ENCODE measurements around the gene AKT2. TPM values are rescaled to one million over a fixed set of nuclear protein-coding genes. Genes with fewer than 3 reads are reported as not detected.

The AKT2 gene
- total RNA-seq, 1 experiment from 2014 or later: 141 TPM

- no peak for TF ChIP-seq CEBPB (IDR thresholded peaks at IDR 0.05; ENCODE audit: low read depth)
- TF ChIP-seq TCF7L2 (IDR thresholded peaks at IDR 0.05; ENCODE audit: borderline replicate concordance, extremely low read depth, insufficient read depth, insufficient read length): no peak
- TF ChIP-seq CBX3 (IDR thresholded peaks at IDR 0.05; ENCODE audit: low read depth): no peak
- no peak for TF ChIP-seq ZNF274 (IDR thresholded peaks at IDR 0.05; ENCODE audit: low read depth, low read length)
- no peak for TF ChIP-seq SP1 (IDR thresholded peaks at IDR 0.05; ENCODE audit: low read depth)
- TF ChIP-seq ZFX (IDR thresholded peaks at IDR 0.05): no peak
- TF ChIP-seq EZH2phosphoT487 (IDR thresholded peaks at IDR 0.05; ENCODE audit: borderline replicate concordance): no peak
- TF ChIP-seq, protein P1, sequence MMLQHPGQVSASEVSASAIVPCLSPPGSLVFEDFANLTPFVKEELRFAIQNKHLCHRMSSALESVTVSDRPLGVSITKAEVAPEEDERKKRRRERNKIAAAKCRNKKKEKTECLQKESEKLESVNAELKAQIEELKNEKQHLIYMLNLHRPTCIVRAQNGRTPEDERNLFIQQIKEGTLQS (IDR thresholded peaks at IDR 0.05): no peak
- no peak for TF ChIP-seq SRF (IDR thresholded peaks at IDR 0.05; ENCODE audit: low read depth)
Measured at GRCh38 chr19:40249201-40249600, 35.9 kb downstream of the AKT2 start (continued).

DNA sequence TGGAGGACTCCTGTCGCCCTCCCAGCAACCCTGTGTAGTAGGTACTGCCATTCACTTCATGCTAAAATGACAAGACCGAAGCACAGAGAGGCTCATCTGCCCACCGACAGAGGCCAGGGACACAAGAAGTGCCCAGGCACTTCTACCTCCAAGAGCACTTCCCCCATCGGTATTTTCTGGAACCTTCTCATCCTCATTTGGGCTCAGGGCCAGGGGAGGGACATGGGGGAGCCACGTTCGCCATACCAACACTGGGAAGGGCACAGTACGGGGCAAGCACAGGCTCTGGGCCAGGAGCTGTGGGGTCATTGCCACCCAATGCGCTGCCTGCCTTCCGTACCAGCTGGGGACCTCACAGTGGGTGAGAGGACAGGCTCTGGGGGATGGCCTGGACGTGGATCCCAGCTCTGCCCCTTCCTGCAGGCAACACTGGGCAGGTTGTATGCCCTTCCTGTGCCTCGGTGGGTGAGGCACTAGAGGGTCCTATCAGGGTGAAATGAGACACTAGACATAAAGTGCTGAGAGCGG, 37.3 kb downstream of the AKT2 start:
- H3K27me3 ChIP-seq (ENCODE audit: insufficient read depth, low read length): no peaks in the 10 kb centered on the region
- BruUV-seq (replicated peaks): no TSS peak
- CTCF ChIA-PET: no interaction called here
- H3K36me3 ChIP-seq (ENCODE audit: control insufficient read depth in 1 of 2, insufficient read depth in 2 of 2, low read length in 2 of 2): no peaks in the 10 kb centered on the region; a peak in 1 of 4 replicates
- intact Hi-C loops (cut with micrococcal nuclease): no loop called here
- H3K4me2 ChIP-seq (ENCODE audit: low read length): no peak overlapping the region
- H3K4me3 ChIP-seq (replicated peaks in 1 of 2; ENCODE audit: low read depth in 1 of 2, low read length in 2 of 2): no peak overlapping the region
- H3K79me2 ChIP-seq (ENCODE audit: insufficient read depth, low read length): peaks cover 16% of the 10 kb centered on the region; the same call in 1 of the 2 replicates
- H3K27ac ChIP-seq (ENCODE audit: low read depth, low read length): no peak overlapping the region; the same call in 1 of the 2 replicates
- no peak for ATAC-seq
- no peak overlapping the region for H2AFZ ChIP-seq (ENCODE audit: low read depth, low read length, poor library complexity, severe bottlenecking)
- no peaks in the 10 kb centered on the region for H4K20me1 ChIP-seq (ENCODE audit: insufficient read depth)
- RAD21 ChIA-PET (ENCODE audit: low non-redundant PET in 1 of 2, low total read pairs in 2 of 2, uncharacterized antibody in 2 of 2, unreplicated experiment in 2 of 2): no interaction called here
- no peaks in the 10 kb centered on the region for H3K9me2 ChIP-seq (ENCODE audit: insufficient read depth)
- DNase-seq (ENCODE audit: low read depth, low spot score): no peak
- H3K9me3 ChIP-seq (ENCODE audit: control insufficient read depth in 1 of 2, insufficient read depth in 1 of 2, low read depth in 1 of 2, low read length in 2 of 2): no peaks in the 10 kb centered on the region
- H3K9ac ChIP-seq (ENCODE audit: low read length): no peak overlapping the region
- no peaks in the 10 kb centered on the region for H3K4me1 ChIP-seq (ENCODE audit: control insufficient read depth in 1 of 2, insufficient read depth in 2 of 2, low read length in 2 of 2)
- POLR2A ChIA-PET: no interaction called here
- TF ChIP-seq ZNF274 (IDR thresholded peaks at IDR 0.05; ENCODE audit: low read depth, low read length): no peak
- TF ChIP-seq REST (IDR thresholded peaks at IDR 0.05; ENCODE audit: low read depth): no peak
